ENCODE data around the gene CNDP2. TPM values are rescaled to one million over a fixed set of nuclear protein-coding genes. Genes with fewer than 3 reads are reported as not detected.

Gene CNDP2
- total RNA-seq, 1 donor, result 38.0 TPM

DNA sequence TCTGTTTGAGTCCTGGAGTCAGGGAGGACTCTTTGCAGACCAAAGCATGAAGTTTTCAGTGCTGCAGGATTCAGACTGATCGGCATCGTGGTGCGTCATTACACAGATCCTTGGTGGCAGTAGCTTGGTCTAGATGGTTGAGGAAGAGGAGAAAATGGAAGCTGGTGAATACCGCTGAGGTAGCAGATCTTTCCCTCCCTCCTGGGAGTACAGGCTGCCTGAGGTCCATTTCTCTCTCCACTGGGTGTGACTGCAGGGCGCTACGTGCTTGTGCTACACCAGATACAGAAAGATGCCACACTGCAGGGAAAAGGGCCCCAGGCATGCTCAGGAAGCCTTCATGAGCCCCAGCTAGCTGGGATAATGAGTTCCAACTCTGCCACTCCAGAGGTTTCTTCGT lies 34.9 kb downstream of the CNDP2 start:
- TF ChIP-seq CTCF (IDR thresholded peaks at IDR 0.05; ENCODE audit: insufficient read depth, low read length), result no peak
- no peak for DNase-seq (ENCODE audit: low read depth)
- no peak overlapping the region for H3K4me3 ChIP-seq (ENCODE audit: low read depth, low read length)

DNA sequence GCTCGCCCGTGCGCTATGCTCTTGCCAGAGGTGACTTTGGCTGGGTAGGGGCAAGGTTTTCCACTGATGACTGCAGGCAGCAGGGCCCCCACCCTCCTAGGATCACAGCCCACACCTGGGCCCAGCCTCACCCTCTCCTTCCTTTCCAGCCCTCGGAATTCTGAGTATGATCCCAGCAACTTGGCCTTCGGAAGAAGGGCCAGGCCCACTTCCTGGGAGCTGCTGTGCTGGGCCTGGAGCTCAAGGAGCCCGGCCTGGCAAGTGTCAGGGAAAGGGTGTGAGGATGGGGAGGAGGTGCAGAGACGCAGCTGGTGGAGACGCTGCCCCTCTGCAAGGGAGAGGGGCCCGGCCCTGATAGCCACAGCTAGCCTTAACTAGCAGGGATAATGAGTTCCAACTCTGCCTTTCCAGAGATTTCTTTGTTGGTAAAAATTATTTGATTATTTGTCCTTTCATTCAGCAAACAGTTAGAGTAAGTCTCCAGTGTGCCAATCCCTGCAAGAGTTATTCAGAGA lies 36.4 kb downstream of the CNDP2 start:
- no peak overlapping the region for H3K4me3 ChIP-seq (ENCODE audit: low read depth, low read length)
- TF ChIP-seq CTCF (IDR thresholded peaks at IDR 0.05; ENCODE audit: insufficient read depth, low read length), result no peak
- DNase-seq (ENCODE audit: low read depth), result no peak

GRCh38 chr18:74533666-74534065 lies 37.5 kb downstream of the CNDP2 start:
- no peak overlapping the region for H3K4me3 ChIP-seq (ENCODE audit: low read depth, low read length)
- no peak for TF ChIP-seq CTCF (IDR thresholded peaks at IDR 0.05; ENCODE audit: insufficient read depth, low read length)
- no peak for DNase-seq (ENCODE audit: low read depth)

DNA sequence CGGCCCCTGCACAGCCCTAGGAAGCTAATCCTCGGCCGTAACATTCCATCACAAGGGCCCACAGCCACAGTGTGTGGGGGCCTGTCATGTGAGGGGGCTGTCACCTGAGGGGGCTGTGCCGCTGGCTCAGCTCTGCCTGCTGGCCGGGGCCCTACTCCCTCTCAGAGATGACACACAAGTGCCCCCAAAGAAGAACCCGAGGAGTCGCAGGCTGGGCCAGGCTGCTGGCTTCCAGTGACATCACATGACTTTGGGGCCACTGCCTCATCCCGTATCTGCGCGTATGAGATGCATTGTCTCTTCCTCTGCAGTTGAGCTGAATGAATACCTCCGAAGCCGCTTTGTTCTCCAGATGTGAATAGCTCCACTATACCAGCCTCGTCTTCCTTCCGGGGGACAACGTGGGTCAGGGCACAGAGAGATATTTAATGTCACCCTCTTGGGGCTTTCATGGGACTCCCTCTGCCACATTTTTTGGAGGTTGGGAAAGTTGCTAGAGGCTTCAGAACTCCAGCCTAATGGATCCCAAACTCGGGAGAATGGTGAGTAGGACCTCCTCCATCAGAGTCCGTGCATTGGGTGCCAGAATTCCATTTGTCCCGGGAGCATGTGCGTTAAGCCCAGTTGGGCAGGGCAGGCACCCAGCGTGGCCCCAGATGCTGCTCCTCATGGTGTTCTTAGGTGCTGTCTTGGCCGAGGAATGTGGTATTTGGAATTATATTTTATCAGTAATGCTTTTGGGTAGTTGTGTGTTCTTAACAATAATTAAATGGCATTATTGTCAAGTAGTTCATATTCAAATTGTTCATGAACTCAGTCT lies 38.2 kb downstream of the CNDP2 start, which contains the start of gene CNDP1:
CNDP1 (plus strand) TSS at position 351 of the 820 bp plus-strand sequence; CDS start at position 519, 168 bp downstream.
- DNase-seq (ENCODE audit: low read depth), result no peak
- TF ChIP-seq CTCF (IDR thresholded peaks at IDR 0.05; ENCODE audit: insufficient read depth, low read length), result no peak
- no peak within 1 kb of the TSS for H3K4me3 ChIP-seq (ENCODE audit: low read depth, low read length)

- DNase-seq (ENCODE audit: low read depth), result no peak
- H3K4me3 ChIP-seq (ENCODE audit: low read depth, low read length), result no peak overlapping the region
- TF ChIP-seq CTCF (IDR thresholded peaks at IDR 0.05; ENCODE audit: insufficient read depth, low read length), result no peak
Measured at GRCh38 chr18:74534981-74535649, 39.0 kb downstream of the CNDP2 start.

DNA sequence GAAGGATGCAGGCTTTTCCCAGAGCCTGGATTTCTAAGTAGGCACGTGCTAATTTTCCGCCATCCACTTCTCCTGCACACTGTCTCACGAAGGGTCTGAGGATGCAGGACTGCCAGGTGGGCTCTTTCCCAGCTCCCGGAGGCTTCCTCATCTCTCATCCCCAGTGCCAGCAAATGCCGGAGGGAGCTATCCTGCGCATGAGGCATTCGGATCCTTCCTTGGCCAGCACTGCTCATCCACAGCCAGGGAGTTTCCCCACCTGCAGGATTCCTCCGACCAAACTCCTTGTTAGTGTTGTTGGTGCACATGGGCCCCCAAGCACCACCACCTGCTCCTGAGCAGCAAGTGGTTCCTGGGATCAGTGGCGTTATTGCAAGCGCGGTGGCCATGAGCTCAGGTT lies 43.1 kb downstream of the CNDP2 start:
- no peak for DNase-seq (ENCODE audit: low read depth)
- TF ChIP-seq CTCF (IDR thresholded peaks at IDR 0.05; ENCODE audit: insufficient read depth, low read length), result no peak
- H3K4me3 ChIP-seq (ENCODE audit: low read depth, low read length), result no peak overlapping the region
